Subcutaneous abdominal adipose tissue (tissue), 5 donors: ENCODE measurements around the gene CAST.
A peak's percentile ranks its signal among the peaks of the same experiment; 100 is the strongest.

Experiments
- H3K27ac ChIP-seq: one replicate; pipeline ENCODE4 v1.7.0; 2013; ENCODE audit warnings: low read depth, mild to moderate bottlenecking, inconsistent platforms, low read length, moderate library complexity
- H3K27me3 ChIP-seq, 5 donors: one replicate each; pipeline ENCODE4 v1.7.0; 2013; ENCODE audit warnings: low read length in 5 of 5, inconsistent platforms in 1 of 5; ENCODE audit not compliant: control insufficient read depth in 5 of 5, insufficient read depth in 4 of 5
- H3K36me3 ChIP-seq, 5 donors: one replicate each; pipeline ENCODE4 v1.7.0; 2013; ENCODE audit warnings: low read length in 5 of 5; ENCODE audit not compliant: control insufficient read depth in 5 of 5, insufficient read depth in 5 of 5
- H3K4me1 ChIP-seq, 5 donors: one replicate each; pipeline ENCODE4 v1.7.0; 2013; ENCODE audit warnings: low read length in 5 of 5, mild to moderate bottlenecking in 3 of 5, moderate library complexity in 1 of 5; ENCODE audit not compliant: control insufficient read depth in 5 of 5, insufficient read depth in 5 of 5
- H3K4me3 ChIP-seq, 5 donors: one replicate each; pipeline ENCODE4 v1.7.0; 2013; ENCODE audit warnings: low read length in 5 of 5, low read depth in 1 of 5
- H3K9ac ChIP-seq, 5 donors: one replicate each; pipeline ENCODE4 v1.7.0; 2013; ENCODE audit warnings: low read length in 5 of 5, mild to moderate bottlenecking in 4 of 5, moderate library complexity in 3 of 5
- H3K9me3 ChIP-seq, 5 donors: one replicate each; pipeline ENCODE4 v1.7.0; 2013; ENCODE audit warnings: low read length in 5 of 5; ENCODE audit not compliant: control insufficient read depth in 5 of 5
- donor health status: healthy.
- donor health status: healthy.
- donor health status: healthy.
- donor health status: healthy.
- donor health status: healthy.

CAST gene

DNA sequence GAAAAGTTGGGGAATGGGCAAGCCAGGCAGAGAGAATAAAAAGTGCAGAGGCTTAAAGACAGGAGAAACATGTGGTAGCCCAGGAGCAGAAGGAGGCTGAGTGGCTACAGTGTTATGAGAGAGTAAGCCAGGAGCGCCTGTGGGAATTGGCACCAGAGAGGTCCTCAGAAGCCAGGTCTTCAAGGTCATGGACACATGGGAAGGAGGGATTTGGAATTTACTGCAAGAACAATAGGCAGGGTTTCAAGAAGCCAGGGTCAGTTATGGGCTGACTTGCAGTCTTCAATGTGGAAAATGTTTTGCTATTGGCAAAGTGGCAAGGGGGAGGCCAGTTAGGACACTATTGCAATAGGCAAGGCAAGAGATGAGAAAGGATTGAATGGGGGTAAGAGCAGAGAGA lies 116.2 kb downstream of the CAST start:
- Histone ChIP-seq H3K9ac (no peak overlapping the region), H3K36me3 (peaks cover 47 to 81% (median 67%) of the 10 kb centered on the region in 5 donors), H3K4me1 (peaks cover 5 to 28% (median 20%) of the 10 kb centered on the region in 5 donors), H3K9me3 (no peaks in the 10 kb centered on the region), H3K27ac (peak overlapping the region; percentile 13), H3K4me3 (no peak overlapping the region), H3K27me3 (no peaks in the 10 kb centered on the region)

DNA sequence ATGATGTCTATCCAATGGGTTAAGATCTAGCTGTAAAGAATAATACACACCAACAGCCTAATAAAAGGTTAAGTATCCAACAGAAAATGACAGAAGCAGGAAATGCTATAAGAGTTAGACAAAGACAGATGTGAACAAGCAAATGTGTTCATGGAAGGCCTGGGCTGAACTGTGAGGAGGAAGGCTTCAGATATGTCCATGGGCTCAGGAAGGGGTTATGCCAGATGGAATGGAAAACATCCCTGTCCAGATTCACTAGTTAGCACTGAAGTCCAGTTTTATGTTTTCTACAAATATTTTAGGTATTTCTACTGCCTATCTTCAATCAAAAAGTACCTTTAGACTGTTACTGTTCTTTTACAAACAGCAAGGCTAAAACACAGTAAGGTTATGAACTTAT lies 118.5 kb downstream of the CAST start:
- Histone ChIP-seq H3K27ac (peak overlapping the region; percentile 82), H3K9me3 (no peaks in the 10 kb centered on the region), H3K27me3 (no peaks in the 10 kb centered on the region), H3K4me1 (peaks cover 5 to 25% (median 20%) of the 10 kb centered on the region in 5 donors), H3K4me3 (no peak overlapping the region), H3K9ac (peak overlapping the region in 1 of 5 donors; percentile 8), H3K36me3 (peaks cover 44 to 81% (median 64%) of the 10 kb centered on the region in 5 donors)

GRCh38 chr5:96781031-96781971 lies 119.1 kb downstream of the CAST start:
- no peaks in the 10 kb centered on the region for H3K9me3 ChIP-seq
- no peaks in the 10 kb centered on the region for H3K27me3 ChIP-seq
- no peak overlapping the region for H3K4me3 ChIP-seq
- H3K36me3 ChIP-seq, result peaks cover 40 to 80% (median 64%) of the 10 kb centered on the region in 5 donors
- peaks cover 5 to 25% (median 20%) of the 10 kb centered on the region in 5 donors for H3K4me1 ChIP-seq
- H3K27ac ChIP-seq, result peak overlapping the region; percentile 82
- peak overlapping the region in 1 of 5 donors; percentile 8 for H3K9ac ChIP-seq

GRCh38 chr5:96783326-96783725 lies 121.2 kb downstream of the CAST start:
- Histone ChIP-seq H3K4me3 (no peak overlapping the region), H3K9me3 (no peaks in the 10 kb centered on the region), H3K4me1 (peaks cover 5 to 18% (median 13%) of the 10 kb centered on the region in 5 donors), H3K9ac (no peak overlapping the region), H3K36me3 (peaks cover 31 to 71% (median 54%) of the 10 kb centered on the region in 5 donors), H3K27ac (peak overlapping the region; percentile 5), H3K27me3 (no peaks in the 10 kb centered on the region)

- Histone ChIP-seq H3K27ac (no peak overlapping the region), H3K9me3 (no peaks in the 10 kb centered on the region), H3K4me1 (peaks cover 2 to 10% (median 7%) of the 10 kb centered on the region in 5 donors), H3K9ac (peak overlapping the region in 1 of 5 donors; percentile 4), H3K36me3 (peaks cover 45 to 73% (median 53%) of the 10 kb centered on the region in 5 donors), H3K27me3 (no peaks in the 10 kb centered on the region), H3K4me3 (no peak overlapping the region)
Measured at GRCh38 chr5:96785326-96786109, 123.3 kb downstream of the CAST start.

DNA sequence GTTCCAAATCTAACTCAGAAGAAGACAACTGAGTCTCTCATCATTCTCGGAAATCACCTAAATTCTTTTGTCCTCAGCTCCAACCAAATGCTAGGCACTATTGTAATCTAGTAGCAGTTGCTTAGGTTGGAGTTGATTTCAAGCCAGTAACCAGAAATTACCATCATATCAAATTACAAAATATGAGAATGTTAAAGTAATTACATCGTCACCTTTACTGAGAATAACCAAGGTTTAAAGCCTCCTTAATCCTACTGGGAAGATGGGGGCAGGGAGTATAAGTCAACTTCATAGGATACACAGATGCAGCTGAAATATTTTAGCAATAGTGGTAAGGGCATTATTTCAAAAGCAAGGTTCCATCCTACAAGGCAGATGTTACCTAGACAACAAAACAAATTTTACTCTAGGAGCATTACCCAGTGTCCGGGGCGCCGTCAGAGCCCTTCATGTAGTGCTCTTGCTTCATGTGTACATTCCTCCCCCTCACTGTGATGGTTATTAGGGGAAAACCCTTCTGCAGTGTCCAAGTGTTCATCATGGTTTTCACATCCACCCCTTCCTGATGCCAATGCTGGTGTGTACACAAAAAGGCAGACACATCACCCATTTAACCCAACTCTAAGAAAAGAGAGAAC lies 126.1 kb downstream of the CAST start:
- peak overlapping the region; percentile 43 for H3K27ac ChIP-seq
- H3K9me3 ChIP-seq, result no peaks in the 10 kb centered on the region
- H3K36me3 ChIP-seq, result peaks cover 49 to 78% (median 60%) of the 10 kb centered on the region in 5 donors

GRCh38 chr5:96789794-96790330 lies 127.7 kb downstream of the CAST start:
- Histone ChIP-seq H3K4me3 (no peak overlapping the region), H3K9me3 (no peaks in the 10 kb centered on the region), H3K4me1 (peaks cover 0 to 5% (median 0%) of the 10 kb centered on the region in 5 donors), H3K27ac (no peak overlapping the region), H3K27me3 (no peaks in the 10 kb centered on the region), H3K9ac (no peak overlapping the region), H3K36me3 (peaks cover 56 to 82% (median 66%) of the 10 kb centered on the region in 5 donors)

More for the DNA sequence above, 126.1 kb downstream of the CAST start:
- H3K9ac ChIP-seq, result peak overlapping the region in 2 of 5 donors; percentile 16 to 23
- H3K4me1 ChIP-seq, result peaks cover 0 to 5% (median 0%) of the 10 kb centered on the region in 5 donors
- no peak overlapping the region for H3K4me3 ChIP-seq
- no peaks in the 10 kb centered on the region for H3K27me3 ChIP-seq

- Histone ChIP-seq H3K27ac (peak overlapping the region; percentile 15), H3K27me3 (no peaks in the 10 kb centered on the region), H3K36me3 (peaks cover 54 to 80% (median 67%) of the 10 kb centered on the region in 5 donors), H3K4me3 (no peak overlapping the region), H3K9me3 (no peaks in the 10 kb centered on the region), H3K4me1 (peaks cover 0 to 5% (median 0%) of the 10 kb centered on the region in 5 donors), H3K9ac (no peak overlapping the region)
Measured at GRCh38 chr5:96790961-96791504, 128.9 kb downstream of the CAST start.

GRCh38 chr5:96794757-96795156 lies 132.6 kb downstream of the CAST start:
- Histone ChIP-seq H3K4me1 (peaks cover 0 to 5% (median 0%) of the 10 kb centered on the region in 5 donors), H3K9ac (no peak overlapping the region), H3K27me3 (no peaks in the 10 kb centered on the region), H3K4me3 (no peak overlapping the region), H3K27ac (no peak overlapping the region), H3K36me3 (peaks cover 62 to 88% (median 81%) of the 10 kb centered on the region in 5 donors), H3K9me3 (peaks cover 0 to 3% (median 0%) of the 10 kb centered on the region in 5 donors)
